HepG2 (cell line): ENCODE results near the gene PLK3. TPM values are rescaled to one million over a fixed set of nuclear protein-coding genes. Genes with fewer than 3 reads are reported as not detected.

Source experiments
- CHD2 ChIP-seq: IDR thresholded peaks from 2 replicates; pipeline ENCODE4 v1.6.1; 2011; ENCODE audit warnings: low read depth, low read length, improper control_type of control experiment
- DMAP1 ChIP-seq: IDR thresholded peaks from 2 replicates; pipeline ENCODE4 v1.6.1; 2016
- HNRNPK ChIP-seq: fragments of 200-400 bp; formaldehyde crosslinking; IDR thresholded peaks from 2 replicates; pipeline ENCODE4 v1.6.1; 2018; ENCODE audit warnings: low read length, low read depth, moderate library complexity, mild to moderate bottlenecking; ENCODE audit not compliant: poor library complexity, severe bottlenecking
- IKZF1 ChIP-seq: fragments of 450-650 bp; IDR thresholded peaks from 2 replicates; pipeline ENCODE4 v1.7.1; 2016
- JUNB ChIP-seq: sonication (generic); formaldehyde crosslinking; IDR thresholded peaks from 2 replicates; pipeline ENCODE4 v1.8.0; 2022; ENCODE audit warnings: missing genetic modification reagents, mild to moderate bottlenecking, borderline replicate concordance
- KDM5A ChIP-seq: fragments of 200-600 bp; sonication (generic); IDR thresholded peaks from 2 replicates; pipeline ENCODE4 v1.7.0; 2018; ENCODE audit warnings: antibody characterized with exemption, mild to moderate bottlenecking, low read length, borderline replicate concordance
- KMT2B ChIP-seq: IDR thresholded peaks from 2 replicates; pipeline ENCODE4 v1.6.1; 2016; ENCODE audit warnings: missing genetic modification reagents, missing compliant biosample characterization
- NR2C2 ChIP-seq: sonication (generic); formaldehyde crosslinking; IDR thresholded peaks from 2 replicates; pipeline ENCODE4 v1.4.0; 2020; ENCODE audit warnings: missing genetic modification reagents, mild to moderate bottlenecking, moderate library complexity, borderline replicate concordance
- PATZ1 ChIP-seq: sonication (generic); formaldehyde crosslinking; IDR thresholded peaks from 2 replicates; pipeline ENCODE4 v1.4.0; 2020; ENCODE audit warnings: missing genetic modification reagents
- RFX5 ChIP-seq: IDR thresholded peaks from 2 replicates; pipeline ENCODE4 v1.6.1; 2011; ENCODE audit warnings: low read depth, low read length, improper control_type of control experiment
- ZFP1 ChIP-seq: IDR thresholded peaks from 2 replicates; pipeline ENCODE4 v1.6.1; 2016
- ZNF569 ChIP-seq: sonication (generic); formaldehyde crosslinking; IDR thresholded peaks from 2 replicates; pipeline ENCODE4 v1.5.0; 2020; ENCODE audit warnings: mild to moderate bottlenecking, missing genetic modification reagents, moderate library complexity, borderline replicate concordance
- ZNF616 ChIP-seq: sonication (generic); formaldehyde crosslinking; IDR thresholded peaks from 2 replicates; pipeline ENCODE4 v1.5.0; 2020; ENCODE audit warnings: low read depth, mild to moderate bottlenecking, missing genetic modification reagents
- ZNF660 ChIP-seq: sonication (generic); formaldehyde crosslinking; IDR thresholded peaks from 2 replicates; pipeline ENCODE4 v1.5.1; 2020; ENCODE audit warnings: mild to moderate bottlenecking, low read depth, missing genetic modification reagents, borderline replicate concordance
- ZNF749 ChIP-seq: sonication (generic); formaldehyde crosslinking; IDR thresholded peaks from 2 replicates; pipeline ENCODE4 v1.8.0; 2022; ENCODE audit warnings: mild to moderate bottlenecking, missing genetic modification reagents, moderate library complexity, borderline replicate concordance
- polyA plus RNA-seq, 8 experiments: library from polyadenylated mRNA; depleted of rRNA in 3 of 8; stranded (reverse) in 7 of 8; unstranded in 1 of 8; fragments of >200 nt; fragmentation: Illumina TruSeq in 4 of 8; extraction: Trizol in 4 of 8; gene quantifications; 2 replicates each; pipeline versions ENCODE4 v1.2.1 to v1.2.3, GENCODE V29; 2011 to 2016; ENCODE audit warnings: low read depth in 4 of 8, missing spikeins in 1 of 8, mixed read lengths in 1 of 8; ENCODE audit not compliant: insufficient read depth in 1 of 8
- total RNA-seq, 5 experiments: library from RNA; depleted of rRNA; stranded (reverse); fragments of >200 nt; fragmentation: Illumina TruSeq; extraction: Trizol; gene quantifications; 2 replicates each; pipeline ENCODE4 v1.2.3, GENCODE V29; 2016; ENCODE audit warnings: low read depth in 1 of 5
- TF ChIP-seq, protein P1 (sequence below): sonication (generic); formaldehyde crosslinking; IDR thresholded peaks from 2 replicates; pipeline ENCODE4 v1.4.0; 2020; ENCODE audit warnings: mild to moderate bottlenecking, missing genetic modification reagents
- TF ChIP-seq, protein P2 (sequence below): sonication (generic); formaldehyde crosslinking; IDR thresholded peaks from 2 replicates; pipeline ENCODE4 v1.9.0; 2021; ENCODE audit warnings: mild to moderate bottlenecking, missing genetic modification reagents
- TF ChIP-seq, protein P3 (sequence below): sonication (generic); formaldehyde crosslinking; IDR thresholded peaks from 2 replicates; pipeline ENCODE4 v1.8.1; 2023; ENCODE audit warnings: mild to moderate bottlenecking, missing genetic modification reagents

PLK3 gene
- total and polyA plus RNA-seq, 2 of the 13 experiments (the other 11 are each of a cell fraction or from before 2014, with no cell fraction given), result 9.8 to 16.9 TPM

DNA sequence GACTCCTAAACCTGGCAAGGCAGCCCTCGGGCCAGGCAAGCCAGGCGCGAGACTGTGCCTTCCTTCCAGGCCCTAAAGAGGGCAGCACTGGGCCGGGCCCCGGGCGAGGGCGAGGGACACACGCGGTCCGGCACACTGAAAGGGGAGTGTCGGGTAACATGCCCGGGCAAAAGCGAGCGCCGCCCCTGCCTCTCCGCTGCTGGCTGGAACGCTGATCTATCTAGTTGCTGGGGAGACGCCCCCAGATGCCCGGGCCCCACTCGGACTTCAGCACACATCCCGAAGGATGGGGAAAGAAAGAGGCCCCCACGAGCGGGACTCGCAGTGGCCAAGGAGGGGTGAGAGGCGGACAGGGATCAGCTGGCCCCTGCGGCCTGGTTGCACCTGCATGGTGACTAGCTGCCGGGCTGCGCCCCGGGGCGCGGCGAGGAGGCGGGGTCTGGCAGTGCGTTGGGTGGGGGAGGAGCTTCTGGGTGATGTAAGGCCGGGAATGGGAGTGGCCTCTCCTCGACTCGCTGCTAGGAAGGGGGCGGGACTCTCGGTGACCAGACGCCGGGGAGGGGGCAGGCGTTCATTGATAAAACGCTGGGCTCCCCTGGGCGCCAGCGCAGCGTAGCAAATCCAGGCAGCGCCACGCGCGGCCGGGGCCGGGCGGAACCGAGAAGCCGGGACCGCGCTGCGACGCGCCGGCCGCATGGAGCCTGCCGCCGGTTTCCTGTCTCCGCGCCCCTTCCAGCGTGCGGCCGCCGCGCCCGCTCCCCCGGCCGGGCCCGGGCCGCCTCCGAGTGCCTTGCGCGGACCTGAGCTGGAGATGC, at the start of gene PLK3 (continued):
- TF ChIP-seq ZNF616 (CRISPR knock-in tag), result 0 out of 2 replicates have a peak, but pooled peaks have one; percentile 60
- no peak for TF ChIP-seq JUNB
- TF ChIP-seq, protein P1, sequence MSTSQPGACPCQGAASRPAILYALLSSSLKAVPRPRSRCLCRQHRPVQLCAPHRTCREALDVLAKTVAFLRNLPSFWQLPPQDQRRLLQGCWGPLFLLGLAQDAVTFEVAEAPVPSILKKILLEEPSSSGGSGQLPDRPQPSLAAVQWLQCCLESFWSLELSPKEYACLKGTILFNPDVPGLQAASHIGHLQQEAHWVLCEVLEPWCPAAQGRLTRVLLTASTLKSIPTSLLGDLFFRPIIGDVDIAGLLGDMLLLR (CRISPR knock-in tag), result no peak; the same call in none of the 2 replicates
- TF ChIP-seq, protein P2, sequence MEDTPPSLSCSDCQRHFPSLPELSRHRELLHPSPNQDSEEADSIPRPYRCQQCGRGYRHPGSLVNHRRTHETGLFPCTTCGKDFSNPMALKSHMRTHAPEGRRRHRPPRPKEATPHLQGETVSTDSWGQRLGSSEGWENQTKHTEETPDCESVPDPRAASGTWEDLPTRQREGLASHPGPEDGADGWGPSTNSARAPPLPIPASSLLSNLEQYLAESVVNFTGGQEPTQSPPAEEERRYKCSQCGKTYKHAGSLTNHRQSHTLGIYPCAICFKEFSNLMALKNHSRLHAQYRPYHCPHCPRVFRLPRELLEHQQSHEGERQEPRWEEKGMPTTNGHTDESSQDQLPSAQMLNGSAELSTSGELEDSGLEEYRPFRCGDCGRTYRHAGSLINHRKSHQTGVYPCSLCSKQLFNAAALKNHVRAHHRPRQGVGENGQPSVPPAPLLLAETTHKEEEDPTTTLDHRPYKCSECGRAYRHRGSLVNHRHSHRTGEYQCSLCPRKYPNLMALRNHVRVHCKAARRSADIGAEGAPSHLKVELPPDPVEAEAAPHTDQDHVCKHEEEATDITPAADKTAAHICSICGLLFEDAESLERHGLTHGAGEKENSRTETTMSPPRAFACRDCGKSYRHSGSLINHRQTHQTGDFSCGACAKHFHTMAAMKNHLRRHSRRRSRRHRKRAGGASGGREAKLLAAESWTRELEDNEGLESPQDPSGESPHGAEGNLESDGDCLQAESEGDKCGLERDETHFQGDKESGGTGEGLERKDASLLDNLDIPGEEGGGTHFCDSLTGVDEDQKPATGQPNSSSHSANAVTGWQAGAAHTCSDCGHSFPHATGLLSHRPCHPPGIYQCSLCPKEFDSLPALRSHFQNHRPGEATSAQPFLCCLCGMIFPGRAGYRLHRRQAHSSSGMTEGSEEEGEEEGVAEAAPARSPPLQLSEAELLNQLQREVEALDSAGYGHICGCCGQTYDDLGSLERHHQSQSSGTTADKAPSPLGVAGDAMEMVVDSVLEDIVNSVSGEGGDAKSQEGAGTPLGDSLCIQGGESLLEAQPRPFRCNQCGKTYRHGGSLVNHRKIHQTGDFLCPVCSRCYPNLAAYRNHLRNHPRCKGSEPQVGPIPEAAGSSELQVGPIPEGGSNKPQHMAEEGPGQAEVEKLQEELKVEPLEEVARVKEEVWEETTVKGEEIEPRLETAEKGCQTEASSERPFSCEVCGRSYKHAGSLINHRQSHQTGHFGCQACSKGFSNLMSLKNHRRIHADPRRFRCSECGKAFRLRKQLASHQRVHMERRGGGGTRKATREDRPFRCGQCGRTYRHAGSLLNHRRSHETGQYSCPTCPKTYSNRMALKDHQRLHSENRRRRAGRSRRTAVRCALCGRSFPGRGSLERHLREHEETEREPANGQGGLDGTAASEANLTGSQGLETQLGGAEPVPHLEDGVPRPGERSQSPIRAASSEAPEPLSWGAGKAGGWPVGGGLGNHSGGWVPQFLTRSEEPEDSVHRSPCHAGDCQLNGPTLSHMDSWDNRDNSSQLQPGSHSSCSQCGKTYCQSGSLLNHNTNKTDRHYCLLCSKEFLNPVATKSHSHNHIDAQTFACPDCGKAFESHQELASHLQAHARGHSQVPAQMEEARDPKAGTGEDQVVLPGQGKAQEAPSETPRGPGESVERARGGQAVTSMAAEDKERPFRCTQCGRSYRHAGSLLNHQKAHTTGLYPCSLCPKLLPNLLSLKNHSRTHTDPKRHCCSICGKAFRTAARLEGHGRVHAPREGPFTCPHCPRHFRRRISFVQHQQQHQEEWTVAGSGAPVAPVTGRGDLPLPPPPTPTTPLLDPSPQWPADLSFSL (CRISPR knock-in tag), result no peak
- no peak for TF ChIP-seq IKZF1
- TF ChIP-seq KDM5A, result peak; percentile 50; the same call in 1 of the 2 replicates
- peak; percentile 40; the same call in 1 of the 2 replicates for TF ChIP-seq RFX5
- no peak for TF ChIP-seq ZFP1
- TF ChIP-seq DMAP1 (CRISPR knock-in tag), result peak; percentile 99
- TF ChIP-seq ZNF660 (CRISPR knock-in tag), result no peak
- TF ChIP-seq CHD2, result no peak
- TF ChIP-seq NR2C2 (CRISPR knock-in tag), result peak; percentile 76
- peak; percentile 80; the same call in 1 of the 2 replicates for TF ChIP-seq ZNF569 (CRISPR knock-in tag)
- TF ChIP-seq KMT2B (CRISPR knock-in tag), result peak; percentile 73; the same call in 1 of the 2 replicates
- peak; percentile 78 for TF ChIP-seq PATZ1 (CRISPR knock-in tag)
- 0 out of 2 replicates have a peak, but pooled peaks have one; percentile 23 for TF ChIP-seq ZNF749 (CRISPR knock-in tag)
- TF ChIP-seq, protein P3, sequence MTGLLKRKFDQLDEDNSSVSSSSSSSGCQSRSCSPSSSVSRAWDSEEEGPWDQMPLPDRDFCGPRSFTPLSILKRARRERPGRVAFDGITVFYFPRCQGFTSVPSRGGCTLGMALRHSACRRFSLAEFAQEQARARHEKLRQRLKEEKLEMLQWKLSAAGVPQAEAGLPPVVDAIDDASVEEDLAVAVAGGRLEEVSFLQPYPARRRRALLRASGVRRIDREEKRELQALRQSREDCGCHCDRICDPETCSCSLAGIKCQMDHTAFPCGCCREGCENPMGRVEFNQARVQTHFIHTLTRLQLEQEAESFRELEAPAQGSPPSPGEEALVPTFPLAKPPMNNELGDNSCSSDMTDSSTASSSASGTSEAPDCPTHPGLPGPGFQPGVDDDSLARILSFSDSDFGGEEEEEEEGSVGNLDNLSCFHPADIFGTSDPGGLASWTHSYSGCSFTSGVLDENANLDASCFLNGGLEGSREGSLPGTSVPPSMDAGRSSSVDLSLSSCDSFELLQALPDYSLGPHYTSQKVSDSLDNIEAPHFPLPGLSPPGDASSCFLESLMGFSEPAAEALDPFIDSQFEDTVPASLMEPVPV, result peak; percentile 64; the same call in 1 of the 2 replicates
- peak; percentile 90 for TF ChIP-seq HNRNPK
